ENCODE data around the gene THEMIS2. TPM values are rescaled to one million over a fixed set of nuclear protein-coding genes. Genes with fewer than 3 reads are reported as not detected.
"Not testable (repeated sequence)": the region's sequence is repeated elsewhere in the genome, so short reads cannot be mapped to it uniquely, and the experiment has no call there.

The THEMIS2 gene
- total RNA-seq, 1 experiment from 2014 or later = 10.7 TPM

DNA sequence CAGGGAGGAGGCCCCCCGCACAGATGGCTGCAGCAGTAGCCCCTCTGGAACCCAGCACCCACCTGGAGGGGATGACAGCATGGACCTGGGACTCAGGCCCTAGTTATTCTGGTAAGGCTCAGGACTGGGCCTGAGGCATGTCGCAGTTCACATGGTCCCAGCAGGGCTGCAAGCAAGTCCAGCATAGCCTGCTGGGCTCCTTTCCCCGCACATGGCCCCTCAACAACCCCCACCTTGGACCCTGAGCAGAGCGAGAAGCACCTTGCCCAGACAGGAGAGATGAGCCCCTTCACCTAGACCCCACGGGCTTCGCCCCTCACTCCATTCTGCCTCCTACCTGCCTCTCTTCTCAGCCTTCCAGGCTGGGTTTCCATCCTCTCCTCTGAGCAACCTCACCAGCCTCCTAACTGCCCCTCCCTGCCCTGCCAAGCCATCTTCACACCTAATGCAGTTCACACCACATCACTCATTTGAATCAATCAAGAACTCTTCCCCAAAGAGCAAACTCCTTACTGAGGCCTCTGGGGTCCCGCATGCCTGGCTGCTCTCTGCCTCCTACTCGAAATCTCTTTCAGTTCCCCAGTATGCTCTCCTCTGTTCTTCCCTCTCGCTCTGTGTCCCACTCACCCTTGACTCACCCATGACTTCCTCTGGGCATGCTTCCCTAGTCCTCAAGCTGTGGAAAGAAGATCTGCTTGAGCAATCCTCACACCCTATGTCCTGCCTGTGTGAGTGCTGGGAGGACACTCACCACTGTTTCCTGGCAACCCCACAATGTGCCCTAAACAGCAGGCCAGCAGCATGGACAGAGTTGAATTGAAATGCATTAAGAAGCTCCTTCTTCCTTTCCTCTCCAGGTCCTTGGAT, 9.4 kb upstream of the THEMIS2 start:
- peak; percentile 98 for DNase-seq (ENCODE audit: low read depth)

DNA sequence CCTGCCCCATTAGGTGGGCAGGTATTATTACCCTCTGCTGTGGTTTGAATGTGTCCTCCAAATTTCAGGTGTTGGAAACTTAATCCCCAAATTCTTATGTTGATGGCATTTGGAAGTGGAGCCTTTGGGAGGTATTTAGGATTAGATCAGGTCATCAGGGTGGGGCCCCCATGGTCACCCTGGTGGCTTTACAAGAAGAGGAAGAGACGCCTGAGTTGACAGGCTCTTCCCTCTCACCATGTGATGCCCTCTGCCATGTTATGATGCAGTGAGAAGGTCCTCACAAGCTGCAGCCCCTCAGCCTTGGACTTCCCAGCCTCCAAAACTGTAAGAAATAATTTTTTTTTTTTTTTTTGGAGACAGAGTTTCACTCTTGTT, 8.8 kb upstream of the THEMIS2 start:
- DNase-seq (ENCODE audit: low read depth) = no peak

DNA sequence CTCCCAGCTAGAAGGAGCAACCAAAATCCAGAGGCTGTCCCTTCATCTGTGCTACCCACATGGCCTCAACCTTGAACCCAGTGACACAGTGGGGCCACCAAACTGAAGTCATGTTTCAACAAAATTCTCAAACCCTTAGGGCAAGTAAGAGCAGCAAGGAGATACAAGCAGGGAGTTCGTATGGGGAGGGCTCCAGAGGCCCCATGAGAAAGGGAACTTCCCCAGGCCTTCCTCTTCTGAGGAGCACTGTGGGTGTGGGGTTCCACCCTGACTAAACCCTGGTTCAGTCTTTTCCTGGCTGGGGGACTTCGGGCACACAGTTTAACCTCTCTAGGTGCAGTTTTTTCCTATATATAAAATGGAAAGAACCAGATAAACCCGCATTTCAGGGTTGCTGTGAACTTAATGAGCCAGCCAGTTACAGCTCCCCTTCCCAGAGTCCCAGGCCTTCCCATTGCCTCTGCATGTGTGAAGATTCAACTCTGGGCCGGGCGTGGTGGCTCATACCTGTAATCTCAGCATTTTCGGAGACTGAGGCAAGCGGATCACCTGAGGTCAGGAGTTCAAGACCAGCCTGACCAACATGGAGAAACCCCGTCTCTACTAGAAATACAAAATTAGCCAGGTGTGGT, 8.0 kb upstream of the THEMIS2 start:
- DNase-seq (ENCODE audit: low read depth) = no peak

DNA sequence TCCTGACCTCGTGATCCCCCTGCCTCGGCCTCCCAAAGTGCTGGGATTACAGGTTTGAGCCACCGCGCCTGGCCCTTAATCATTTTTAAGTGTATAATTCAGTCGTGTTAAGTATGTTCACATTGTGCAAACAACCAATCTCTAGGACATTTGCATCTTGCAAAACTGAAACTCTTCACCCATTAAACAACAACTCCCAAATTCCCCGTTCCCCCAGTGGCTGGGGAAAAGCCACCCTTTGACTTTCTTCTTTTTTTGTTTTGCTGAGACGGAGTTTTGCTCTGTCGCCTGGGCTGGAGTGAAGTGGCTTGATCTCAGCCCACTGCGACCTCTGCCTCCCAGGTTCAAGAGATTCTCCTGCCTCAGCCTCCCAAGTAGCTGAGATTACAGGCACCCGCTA, 6.5 kb upstream of the THEMIS2 start:
- DNase-seq (ENCODE audit: low read depth) = no peak

DNA sequence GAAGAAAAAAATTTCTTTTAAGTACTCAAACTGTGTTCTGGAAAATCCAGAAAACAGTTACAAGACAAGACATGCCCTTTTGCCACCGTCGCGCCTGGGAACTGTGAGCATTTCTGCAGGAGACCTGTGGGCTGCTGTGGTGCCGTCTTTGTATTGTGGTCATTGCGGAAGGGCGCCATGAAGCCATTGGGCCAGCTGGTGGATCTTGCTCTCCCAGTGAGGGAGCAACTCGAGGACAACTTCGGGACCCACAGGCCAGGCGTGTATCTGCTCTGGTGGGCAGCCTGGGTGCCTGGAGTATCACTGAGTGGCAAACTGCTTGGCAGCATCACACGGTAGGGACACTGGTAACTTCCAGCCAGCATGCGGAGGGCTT, 3.8 kb upstream of the THEMIS2 start:
- no peak for DNase-seq (ENCODE audit: low read depth)

DNA sequence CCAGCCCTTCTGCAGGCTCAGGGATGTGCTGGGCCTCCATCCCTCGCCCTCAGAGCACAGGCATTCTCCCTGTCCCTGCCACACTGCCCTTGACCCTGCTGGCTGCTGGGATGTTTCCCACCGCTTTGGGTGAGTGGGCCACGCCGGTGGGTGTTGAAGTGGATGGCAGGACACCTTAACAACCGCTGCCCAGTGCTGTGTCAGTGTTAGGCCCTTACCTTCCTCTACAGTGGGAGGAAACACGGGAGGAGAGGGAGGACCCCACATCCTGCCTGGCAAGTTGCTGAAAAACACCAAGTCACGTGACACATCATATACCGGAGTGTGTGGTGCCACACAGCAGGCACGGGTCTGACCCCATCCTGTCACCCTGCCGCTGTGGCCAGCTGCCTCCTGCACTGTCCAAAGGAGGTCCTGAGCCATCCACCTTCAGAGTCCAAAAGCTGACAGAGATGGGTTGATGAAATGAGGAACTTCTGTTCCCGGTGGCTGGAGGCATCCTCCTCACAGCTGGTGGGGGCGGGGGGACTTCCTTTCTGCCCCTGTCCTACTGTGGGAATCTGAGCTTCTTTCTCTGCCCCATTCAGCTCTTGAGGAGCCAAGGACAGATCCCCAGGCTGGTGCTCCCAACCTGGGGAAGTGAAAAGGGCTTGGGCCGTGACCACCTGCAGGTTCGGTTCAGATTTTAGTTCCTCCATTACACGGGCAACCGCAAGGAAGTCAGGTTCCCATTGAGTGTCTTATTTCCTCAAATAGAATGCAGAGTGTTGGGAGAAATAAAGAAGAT, 3.2 kb upstream of the THEMIS2 start:
- peak; percentile 14 for DNase-seq (ENCODE audit: low read depth)

DNA sequence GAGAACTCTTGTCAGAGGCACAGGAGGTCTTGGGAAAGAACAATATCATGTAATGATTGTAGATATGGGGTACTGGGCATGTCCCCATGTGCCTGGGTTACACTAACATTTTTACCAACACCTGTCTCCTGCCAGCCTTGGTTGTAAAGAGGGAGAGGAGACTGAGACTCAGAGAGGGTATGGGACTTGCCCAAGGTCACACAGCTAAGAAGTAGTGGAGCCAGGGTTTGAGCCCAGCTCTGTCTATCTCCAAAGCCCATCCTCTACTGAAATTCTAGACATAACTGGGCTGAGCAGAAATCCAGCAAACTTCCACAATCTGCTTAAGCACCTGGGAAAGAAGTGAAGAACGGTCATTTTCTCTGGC, 2.6 kb upstream of the THEMIS2 start:
- no peak for DNase-seq (ENCODE audit: low read depth)

DNA sequence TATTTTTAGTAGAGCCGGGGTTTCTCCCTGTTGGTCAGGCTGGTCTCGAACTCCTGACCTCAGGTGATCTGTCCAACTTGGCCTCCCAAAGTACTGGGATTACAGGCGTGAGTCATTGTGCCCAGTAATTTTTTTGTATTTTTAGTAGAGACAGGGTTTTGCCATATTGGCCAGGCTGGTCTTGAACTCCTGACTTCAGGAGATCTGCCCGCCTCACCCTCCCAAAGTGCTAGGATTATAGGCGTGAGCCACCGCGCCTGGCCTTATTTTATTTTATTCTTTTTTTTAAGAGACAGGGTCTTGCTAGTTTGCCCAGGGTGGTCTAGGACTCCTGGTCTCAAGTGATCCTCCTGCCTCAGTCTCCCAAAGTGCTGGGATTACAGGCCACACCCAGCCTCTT, 1.3 kb upstream of the THEMIS2 start:
- not testable (repeated sequence) for DNase-seq (ENCODE audit: low read depth)

DNA sequence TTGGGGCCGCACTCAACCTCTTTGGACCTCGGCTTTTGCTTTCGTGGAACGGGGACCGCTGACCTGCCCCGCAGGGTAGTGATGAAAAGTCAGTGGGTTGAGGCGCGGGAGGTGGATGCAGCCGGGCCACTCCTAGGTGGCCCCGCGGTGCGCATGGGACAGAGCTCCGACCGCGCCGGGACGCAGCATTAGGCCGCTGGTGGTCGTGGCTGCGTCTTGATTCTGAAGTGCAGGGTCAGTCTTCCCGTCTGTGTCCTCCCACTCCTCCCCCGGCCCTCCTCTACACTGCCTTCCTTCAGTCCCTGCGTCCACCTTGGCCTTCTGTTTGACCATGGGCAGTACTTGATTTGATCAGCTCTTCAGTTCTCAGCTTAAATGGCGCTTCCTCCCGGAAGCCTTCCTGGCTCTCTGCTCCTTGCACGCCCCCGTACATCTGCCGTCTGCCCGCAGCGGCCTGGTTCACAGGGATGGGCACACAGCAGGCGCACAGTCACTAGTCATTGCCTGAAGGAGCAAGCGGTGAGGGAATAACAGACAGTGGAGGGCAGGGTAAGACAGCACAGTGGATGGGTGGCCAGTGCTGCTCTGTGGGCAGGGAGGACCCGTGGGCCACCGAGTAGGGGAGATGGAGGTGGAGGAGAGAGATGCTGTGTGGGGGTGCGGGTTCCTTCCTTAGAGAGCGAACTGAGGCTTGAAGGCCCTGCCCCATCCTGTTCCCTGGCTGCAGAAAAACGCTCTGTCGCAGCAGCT, 633 bp downstream of the THEMIS2 start:
- DNase-seq (ENCODE audit: low read depth) = peak; percentile 45

DNA sequence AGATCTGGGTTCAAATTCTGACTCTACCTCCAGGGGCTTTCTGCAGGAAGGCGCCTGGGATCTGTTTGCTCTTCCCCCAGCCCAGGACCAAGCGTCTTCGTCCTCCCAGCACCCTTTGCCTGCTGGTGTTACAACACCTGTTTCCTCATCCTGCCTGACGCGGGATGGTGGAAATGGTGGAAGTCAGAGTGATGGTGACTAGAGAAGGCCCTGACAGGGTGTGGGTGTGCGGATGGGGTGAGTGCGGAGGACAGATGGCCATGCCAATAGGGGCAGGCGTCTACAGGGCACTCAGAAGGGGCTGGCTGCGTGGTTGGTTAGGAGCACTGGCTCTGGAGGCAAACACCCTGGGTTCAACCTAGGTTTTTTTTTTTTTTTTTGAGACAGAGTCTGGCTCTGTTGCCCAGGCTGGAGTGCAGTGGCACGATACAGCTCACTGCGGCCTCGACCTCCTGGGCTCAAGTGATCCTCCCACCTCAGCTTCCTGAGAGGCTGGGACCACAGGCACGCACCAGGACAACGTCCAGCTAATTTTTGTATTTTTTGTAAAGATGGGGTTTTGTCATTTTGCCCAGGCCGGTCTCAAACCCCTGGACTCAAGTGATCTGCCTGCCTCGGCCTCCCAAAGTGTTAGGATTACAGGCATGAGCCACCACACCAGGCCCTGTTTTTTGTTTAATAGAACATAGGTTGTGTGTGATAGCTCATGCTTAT, 1.5 kb downstream of the THEMIS2 start:
- no peak for DNase-seq (ENCODE audit: low read depth)

DNA sequence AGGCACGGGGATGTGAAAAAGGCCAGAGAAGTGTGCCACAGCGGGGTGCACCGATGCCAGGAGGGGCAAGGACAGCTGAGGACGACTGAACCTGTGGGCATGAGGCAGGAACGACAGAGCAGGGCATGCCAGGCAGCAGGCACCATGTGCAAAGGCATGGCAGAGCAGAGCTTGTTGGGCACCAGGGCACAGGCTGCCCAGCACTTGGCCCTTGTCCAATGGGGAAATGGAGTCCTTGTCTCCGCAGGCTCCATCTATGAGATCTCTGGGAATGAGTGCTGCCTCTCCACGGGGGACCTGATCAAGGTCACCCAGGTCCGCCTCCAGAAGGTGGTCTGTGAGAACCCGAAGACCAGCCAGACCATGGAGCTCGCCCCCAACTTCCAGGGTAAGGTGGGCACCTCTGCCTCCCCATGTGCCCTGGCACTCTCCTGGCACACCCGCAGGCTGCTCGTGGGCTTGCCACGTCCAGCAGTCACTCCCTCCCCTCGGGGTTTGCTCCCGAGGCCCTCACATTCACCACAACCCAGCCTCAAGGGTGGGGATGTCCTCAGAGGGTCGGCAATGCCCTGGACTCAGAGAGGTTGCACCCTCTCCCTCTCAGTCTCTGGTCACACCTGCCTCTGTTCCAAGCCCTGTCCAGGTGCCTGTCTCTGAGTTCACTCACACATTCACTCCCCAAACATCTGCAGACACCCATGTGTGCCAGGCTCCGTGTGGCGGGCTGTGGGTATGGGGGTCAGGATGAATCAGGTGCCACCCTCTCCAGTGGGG, 4.2 kb downstream of the THEMIS2 start:
- no peak for DNase-seq (ENCODE audit: low read depth)

DNA sequence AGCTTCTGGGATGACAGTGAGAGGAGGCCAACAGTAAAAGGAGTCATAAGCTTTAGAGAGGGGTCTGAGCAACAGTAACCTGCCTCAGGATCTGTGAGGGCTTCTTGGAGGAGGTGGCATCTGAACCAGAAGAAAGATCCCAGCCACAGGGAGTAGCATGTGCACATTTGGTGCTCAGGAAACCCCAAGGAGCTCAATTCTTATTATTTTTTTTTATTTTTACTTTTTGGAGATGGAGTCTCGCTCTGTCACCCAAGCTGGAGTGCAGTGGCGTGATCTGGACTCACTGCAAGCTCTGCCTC, 4.7 kb downstream of the THEMIS2 start:
- no peak for DNase-seq (ENCODE audit: low read depth)

DNA sequence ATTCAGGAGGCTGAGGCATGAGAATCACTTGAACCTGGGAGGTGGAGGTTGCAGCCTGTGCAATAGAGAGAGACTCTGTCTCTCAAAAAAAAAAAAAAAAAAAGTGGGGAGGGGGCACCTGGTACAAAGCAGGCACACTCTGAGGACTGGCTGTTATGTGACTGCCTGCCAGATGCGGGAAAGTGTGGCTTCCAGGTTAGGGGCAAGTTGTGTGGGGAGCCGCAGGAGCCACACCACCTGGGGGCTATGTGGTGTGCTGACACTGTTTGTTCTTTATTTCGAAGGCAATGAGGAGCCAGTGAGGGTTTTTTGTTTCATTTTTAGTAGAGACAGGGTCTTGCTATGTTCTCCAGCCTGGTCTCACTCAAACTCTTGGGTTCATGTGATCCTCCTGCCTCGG, 5.7 kb downstream of the THEMIS2 start:
- DNase-seq (ENCODE audit: low read depth) = no peak

DNA sequence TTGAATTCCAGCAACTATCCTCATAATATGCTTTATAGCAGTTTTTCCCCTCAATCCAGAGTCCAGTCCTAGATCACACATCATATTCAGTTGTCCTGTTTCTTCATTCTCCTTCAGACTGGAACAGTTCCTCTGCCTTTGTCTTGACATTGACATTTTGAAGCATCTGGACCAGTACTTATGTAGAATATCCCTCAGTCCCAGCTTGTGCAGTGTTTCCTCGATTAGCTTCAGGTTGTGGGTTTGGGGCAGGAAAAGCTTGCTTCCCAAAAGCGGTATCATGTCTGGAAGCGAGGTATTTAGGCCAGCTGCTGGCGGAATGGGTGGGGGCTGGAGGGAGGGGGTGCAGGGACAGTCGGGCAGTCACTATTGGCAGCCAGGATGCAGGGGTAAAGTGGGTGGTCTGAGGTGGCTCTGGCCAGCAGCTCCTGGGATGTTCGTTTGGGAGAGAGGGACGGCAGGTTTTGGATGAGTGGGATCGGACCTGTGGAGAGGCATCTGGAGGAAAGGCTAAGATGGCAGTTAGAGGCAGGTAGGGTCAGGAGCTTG, 6.5 kb downstream of the THEMIS2 start:
- no peak for DNase-seq (ENCODE audit: low read depth)

DNA sequence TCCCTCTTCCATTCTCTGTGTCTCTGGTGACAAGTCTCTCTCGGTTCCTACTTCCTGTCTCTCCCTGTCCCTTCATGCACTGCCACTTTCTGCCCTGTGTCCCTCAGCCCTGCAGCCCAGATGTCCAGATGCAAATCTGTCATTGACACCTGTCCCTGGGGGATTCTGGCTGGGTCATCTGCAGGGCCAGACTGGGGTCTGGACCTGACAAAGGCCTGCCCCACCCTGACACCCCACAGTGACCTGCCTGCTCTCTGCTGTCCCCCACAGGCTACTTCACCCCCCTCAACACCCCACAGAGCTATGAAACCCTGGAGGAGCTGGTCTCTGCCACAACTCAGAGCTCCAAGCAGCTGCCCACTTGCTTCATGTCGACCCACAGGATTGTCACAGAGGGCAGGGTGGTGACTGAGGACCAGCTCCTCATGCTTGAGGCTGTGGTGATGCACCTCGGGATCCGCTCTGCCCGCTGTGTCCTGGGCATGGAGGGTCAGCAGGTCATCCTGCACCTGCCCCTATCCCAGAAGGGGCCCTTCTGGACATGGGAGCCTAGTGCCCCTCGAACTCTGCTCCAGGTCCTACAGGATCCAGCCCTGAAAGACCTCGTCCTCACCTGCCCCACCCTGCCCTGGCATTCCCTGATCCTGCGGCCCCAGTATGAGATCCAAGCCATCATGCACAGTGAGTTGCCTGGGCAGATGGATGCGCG, 7.2 kb downstream of the THEMIS2 start:
- no peak for DNase-seq (ENCODE audit: low read depth)

DNA sequence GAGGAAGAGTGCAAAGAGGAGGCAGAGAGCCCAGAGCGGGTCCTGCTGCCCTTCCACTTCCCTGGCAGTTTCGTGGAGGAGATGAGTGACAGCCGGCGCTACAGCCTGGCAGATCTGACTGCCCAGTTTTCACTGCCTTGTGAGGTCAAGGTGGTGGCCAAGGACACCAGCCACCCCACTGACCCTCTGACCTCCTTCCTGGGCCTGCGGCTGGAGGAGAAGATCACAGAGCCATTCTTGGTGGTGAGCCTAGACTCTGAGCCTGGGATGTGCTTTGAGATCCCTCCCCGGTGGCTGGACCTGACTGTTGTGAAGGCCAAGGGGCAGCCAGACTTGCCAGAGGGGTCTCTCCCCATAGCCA, 10.2 kb downstream of the THEMIS2 start:
- no peak for DNase-seq (ENCODE audit: low read depth)

DNA sequence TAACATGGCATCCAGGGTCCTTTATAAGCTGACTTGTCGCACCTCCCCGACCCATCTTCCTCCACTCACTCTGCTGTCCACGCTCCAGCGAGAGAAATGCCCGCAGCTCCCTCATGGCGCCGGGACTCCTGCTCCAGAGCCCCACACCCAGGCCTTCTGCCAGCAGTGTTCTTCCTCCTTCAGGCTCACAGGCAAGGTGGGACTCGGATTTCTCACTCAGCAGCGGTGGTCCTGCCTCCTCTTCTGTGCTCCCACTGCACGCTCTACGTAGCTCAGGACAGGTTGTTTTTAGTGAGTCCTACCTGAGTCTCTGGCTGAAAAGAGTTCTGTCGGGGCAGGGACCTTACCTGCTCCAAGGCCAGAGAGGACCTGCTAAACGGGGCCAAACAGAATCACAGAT, 11.2 kb downstream of the THEMIS2 start:
- no peak for DNase-seq (ENCODE audit: low read depth)

DNA sequence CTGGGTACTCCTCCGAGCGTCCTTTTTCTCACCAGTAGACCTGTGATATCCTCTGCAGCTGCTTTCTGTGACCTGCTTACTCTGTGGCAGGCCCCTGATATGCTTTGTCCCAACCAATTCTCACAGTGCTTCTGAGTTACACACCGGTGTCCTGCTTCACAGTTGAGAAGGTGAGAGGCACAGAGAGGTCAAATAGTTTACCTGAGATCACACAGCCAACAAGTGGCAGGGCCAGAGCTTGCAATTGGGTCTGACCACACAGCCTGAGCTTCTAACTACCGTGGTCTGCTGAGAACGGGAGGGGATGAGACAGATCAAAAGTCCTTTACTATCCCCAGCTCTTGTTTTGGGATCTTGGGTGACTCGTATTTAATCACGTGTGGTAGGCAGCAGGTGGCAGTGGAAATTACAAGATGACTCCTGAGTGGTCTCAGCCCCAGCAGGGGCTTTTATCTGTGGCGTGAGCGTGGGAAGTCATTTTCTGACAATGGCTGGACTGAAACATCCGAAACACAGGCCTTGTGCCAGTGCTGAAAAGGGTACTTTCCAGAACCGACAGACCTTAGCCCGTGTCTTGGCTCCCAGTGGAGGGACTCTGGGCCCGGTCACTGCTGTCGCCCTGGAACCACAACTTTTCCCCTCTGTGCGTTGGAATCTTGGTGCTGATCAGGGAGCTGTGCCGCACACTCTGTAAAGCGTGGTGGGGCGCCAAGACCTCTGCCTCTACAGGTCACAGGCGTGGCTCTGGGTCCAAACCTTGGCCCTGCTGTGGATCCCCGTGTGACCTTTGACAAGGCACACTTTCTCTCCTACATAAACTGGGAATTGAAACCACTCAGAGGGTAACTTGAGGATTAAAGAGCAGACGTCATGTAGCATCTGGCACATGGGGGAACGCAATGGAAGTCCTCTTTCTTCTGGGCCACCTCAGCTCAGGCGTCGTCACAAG, 11.9 kb downstream of the THEMIS2 start:
- no peak for DNase-seq (ENCODE audit: low read depth)

DNA sequence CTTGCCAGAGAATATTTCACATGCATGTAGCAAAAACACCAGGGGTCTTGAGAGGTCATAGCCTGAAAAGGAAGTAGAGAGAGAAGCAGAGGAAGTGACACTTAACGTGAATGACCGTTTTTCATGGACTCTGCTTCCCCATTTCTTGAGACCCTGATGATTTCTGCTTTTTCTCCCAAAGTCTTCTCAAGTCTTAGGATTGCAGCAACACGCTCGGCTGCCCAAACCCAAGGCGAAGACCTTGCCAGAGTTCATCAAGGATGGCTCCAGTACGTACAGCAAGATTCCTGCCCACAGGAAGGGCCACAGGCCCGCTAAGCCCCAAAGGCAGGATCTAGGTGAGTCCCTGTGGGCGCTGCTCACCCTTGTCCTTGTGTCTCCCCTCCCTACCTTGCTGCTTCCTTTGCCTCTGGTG, 12.8 kb downstream of the THEMIS2 start:
- no peak for DNase-seq (ENCODE audit: low read depth)
